HepG2 (cell line): ENCODE measurements around the gene LINGO1.

Source experiments
- NR2F6 ChIP-seq, 2 experiments: IDR thresholded peaks; 2 replicates each; pipeline ENCODE4 v1.6.1; 2016; ENCODE audit warnings: antibody characterized with exemption in 1 of 2, mild to moderate bottlenecking in 1 of 2
- RBM22 ChIP-seq: fragments of 200-400 bp; formaldehyde crosslinking; optimal IDR thresholded peaks from 2 replicates; pipeline ENCODE3; 2017; ENCODE audit warnings: mild to moderate bottlenecking, low read length, moderate library complexity
- SIX4 ChIP-seq: sonication (generic); formaldehyde crosslinking; IDR thresholded peaks from 2 replicates; pipeline ENCODE4 v1.4.0; 2020; ENCODE audit warnings: missing genetic modification reagents
- ZFY ChIP-seq: sonication (generic); formaldehyde crosslinking; IDR thresholded peaks from 2 replicates; pipeline ENCODE4 v1.4.0; 2020; ENCODE audit warnings: missing genetic modification reagents
- ZNF24 ChIP-seq: fragments of 450-650 bp; IDR thresholded peaks from 2 replicates; pipeline ENCODE4 v1.6.1; 2017; ENCODE audit warnings: antibody characterized with exemption, mild to moderate bottlenecking
- TF ChIP-seq, protein P1 (sequence below): sonication (generic); formaldehyde crosslinking; IDR thresholded peaks from 2 replicates; pipeline ENCODE4 v1.9.0; 2021; ENCODE audit warnings: missing genetic modification reagents, mild to moderate bottlenecking, borderline replicate concordance

DNA sequence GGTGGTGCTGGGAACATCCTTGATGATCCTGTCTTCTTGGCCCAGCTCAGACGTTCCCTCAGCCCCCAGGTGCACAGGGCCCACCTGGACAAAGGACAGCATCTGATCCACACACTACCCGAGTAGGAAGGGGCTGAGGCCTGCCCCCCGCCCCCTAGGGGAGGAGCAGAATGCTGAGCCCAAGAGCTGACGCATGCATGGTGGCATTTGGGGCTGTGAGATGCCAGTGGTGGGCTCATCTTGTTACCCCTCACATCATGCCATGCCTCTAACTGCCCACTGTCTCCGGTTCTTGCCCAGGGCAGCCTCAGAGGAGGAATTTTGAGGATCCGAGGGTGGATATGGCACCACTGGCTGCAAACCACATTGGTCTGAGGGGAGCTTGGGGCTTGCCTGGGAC, 61.5 kb downstream of the LINGO1 start:
- no peak for TF ChIP-seq RBM22
- no peak for TF ChIP-seq ZNF24
- TF ChIP-seq SIX4 (CRISPR knock-in tag), result no peak
- TF ChIP-seq, protein P1, sequence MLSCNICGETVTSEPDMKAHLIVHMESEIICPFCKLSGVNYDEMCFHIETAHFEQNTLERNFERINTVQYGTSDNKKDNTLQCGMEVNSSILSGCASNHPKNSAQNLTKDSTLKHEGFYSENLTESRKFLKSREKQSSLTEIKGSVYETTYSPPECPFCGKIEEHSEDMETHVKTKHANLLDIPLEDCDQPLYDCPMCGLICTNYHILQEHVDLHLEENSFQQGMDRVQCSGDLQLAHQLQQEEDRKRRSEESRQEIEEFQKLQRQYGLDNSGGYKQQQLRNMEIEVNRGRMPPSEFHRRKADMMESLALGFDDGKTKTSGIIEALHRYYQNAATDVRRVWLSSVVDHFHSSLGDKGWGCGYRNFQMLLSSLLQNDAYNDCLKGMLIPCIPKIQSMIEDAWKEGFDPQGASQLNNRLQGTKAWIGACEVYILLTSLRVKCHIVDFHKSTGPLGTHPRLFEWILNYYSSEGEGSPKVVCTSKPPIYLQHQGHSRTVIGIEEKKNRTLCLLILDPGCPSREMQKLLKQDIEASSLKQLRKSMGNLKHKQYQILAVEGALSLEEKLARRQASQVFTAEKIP (CRISPR knock-in tag), result no peak
- TF ChIP-seq ZFY (CRISPR knock-in tag), result no peak
- TF ChIP-seq NR2F6 (IDR thresholded peaks at IDR 0.05), result no peak
- no peak for TF ChIP-seq NR2F6 (CRISPR knock-in tag; IDR thresholded peaks at IDR 0.05)
